ENCODE data around the gene TBL1X.

The TBL1X gene

GRCh38 chrX:9587642-9588041, 122.8 kb downstream of the TBL1X start:
- DNase-seq (ENCODE audit: low read depth): no peak

GRCh38 chrX:9591496-9591895, 126.6 kb downstream of the TBL1X start:
- DNase-seq (ENCODE audit: low read depth): no peak

GRCh38 chrX:9593756-9594155, 128.9 kb downstream of the TBL1X start:
- DNase-seq (ENCODE audit: low read depth): no peak

GRCh38 chrX:9595174-9595573, 130.3 kb downstream of the TBL1X start:
- no peak for DNase-seq (ENCODE audit: low read depth)

- no peak for DNase-seq (ENCODE audit: low read depth)
Measured at GRCh38 chrX:9596837-9597236, 132.0 kb downstream of the TBL1X start.

- DNase-seq (ENCODE audit: low read depth): no peak
Measured at GRCh38 chrX:9597361-9598035, 132.6 kb downstream of the TBL1X start.

- DNase-seq (ENCODE audit: low read depth): no peak
Measured at GRCh38 chrX:9598344-9598743, 133.5 kb downstream of the TBL1X start.

- no peak for DNase-seq (ENCODE audit: low read depth)
Measured at GRCh38 chrX:9604111-9604907, 139.5 kb downstream of the TBL1X start.

GRCh38 chrX:9604908-9605306, 140.0 kb downstream of the TBL1X start:
- DNase-seq (ENCODE audit: low read depth): no peak

GRCh38 chrX:9605484-9605883, 140.6 kb downstream of the TBL1X start:
- no peak for DNase-seq (ENCODE audit: low read depth)

- DNase-seq (ENCODE audit: low read depth): no peak
Measured at GRCh38 chrX:9606971-9607370, 142.1 kb downstream of the TBL1X start.

GRCh38 chrX:9609499-9609898, 144.6 kb downstream of the TBL1X start:
- DNase-seq (ENCODE audit: low read depth): no peak

GRCh38 chrX:9609987-9610386, 145.1 kb downstream of the TBL1X start:
- DNase-seq (ENCODE audit: low read depth): no peak

- DNase-seq (ENCODE audit: low read depth): no peak
Measured at GRCh38 chrX:9610771-9611392, 146.0 kb downstream of the TBL1X start.

GRCh38 chrX:9611436-9612145, 146.7 kb downstream of the TBL1X start:
- no peak for DNase-seq (ENCODE audit: low read depth)

GRCh38 chrX:9612146-9612505, 147.3 kb downstream of the TBL1X start:
- DNase-seq (ENCODE audit: low read depth): no peak

- no peak for DNase-seq (ENCODE audit: low read depth)
Measured at GRCh38 chrX:9614016-9614415, 149.2 kb downstream of the TBL1X start.

- DNase-seq (ENCODE audit: low read depth): no peak
Measured at GRCh38 chrX:9619133-9619532, 154.3 kb downstream of the TBL1X start.

GRCh38 chrX:9619581-9619980, 154.7 kb downstream of the TBL1X start:
- no peak for DNase-seq (ENCODE audit: low read depth)

GRCh38 chrX:9622128-9622527, 157.3 kb downstream of the TBL1X start:
- DNase-seq (ENCODE audit: low read depth): no peak

GRCh38 chrX:9626379-9626778, 161.5 kb downstream of the TBL1X start:
- DNase-seq (ENCODE audit: low read depth): no peak

- DNase-seq (ENCODE audit: low read depth): no peak
Measured at GRCh38 chrX:9627922-9628321, 163.1 kb downstream of the TBL1X start.
